Activated CD4-positive, alpha-beta memory T cell treated with anti-CD3 and anti-CD28 coated beads, Interleukin-2, amount 10 ng/mL, durations not matched to agents 7 days and 5 days (primary cell): ENCODE results near the gene MAP1LC3B. TPM values are rescaled to one million over a fixed set of nuclear protein-coding genes. Genes with fewer than 3 reads are reported as not detected.

Source experiments
- CTCF ChIA-PET: fragments of 350-600 bp; sonication (Branson Sonifier 250); formaldehyde crosslinking; loops from one replicate; lab custom pipeline; 2021; ENCODE audit warnings: antibody characterized with exemption, inconsistent platforms; lab: Charles Lee
- POLR2A ChIA-PET: fragments of 350-600 bp; sonication (Branson Sonifier 250); formaldehyde crosslinking; loops from one replicate; lab custom pipeline; 2021; ENCODE audit warnings: antibody characterized with exemption; lab: Charles Lee
- DNase-seq: peaks from one replicate; pipeline ENCODE4 v3.0.0-alpha.2; 2020
- H3K27ac Mint-ChIP-seq: one replicate; pipeline ENCODE4 v1.8.0; 2021; ENCODE audit warnings: mild to moderate bottlenecking, mixed read lengths
- H3K27me3 Mint-ChIP-seq: one replicate; pipeline ENCODE4 v1.8.0; 2021; ENCODE audit warnings: mixed read lengths
- H3K36me3 Mint-ChIP-seq: one replicate; pipeline ENCODE4 v1.8.0; 2021; ENCODE audit warnings: low read depth, mixed read lengths
- H3K4me1 Mint-ChIP-seq: one replicate; pipeline ENCODE4 v1.8.0; 2021; ENCODE audit warnings: mixed read lengths
- H3K4me3 Mint-ChIP-seq: one replicate; pipeline ENCODE4 v1.8.0; 2021; ENCODE audit warnings: mild to moderate bottlenecking, mixed read lengths
- H3K9me3 Mint-ChIP-seq: one replicate; pipeline ENCODE4 v1.8.0; 2021; ENCODE audit warnings: mixed read lengths
- total RNA-seq, 2 experiments: library from RNA; stranded (reverse); gene quantifications; one replicate each; pipeline ENCODE4 v1.2.3, GENCODE V29; 2021

The MAP1LC3B gene
- total RNA-seq, 2 experiments from 2014 or later = 77.1 to 78.2 TPM

- ChIA-PET CTCF (no interaction called here), POLR2A (interaction anchor here (1.1 kb wide), 2 partner anchors 20 to 46 kb away, joined by 3 read pairs; partner anchors contain the start of gene FBXO31)
- no peak for DNase-seq
- no peaks in the 10 kb centered on the region for H3K27me3 Mint-ChIP-seq
- peaks cover 9% of the 10 kb centered on the region for H3K36me3 Mint-ChIP-seq
- H3K9me3 Mint-ChIP-seq = no peaks in the 10 kb centered on the region
- H3K4me1 Mint-ChIP-seq = peaks cover 25% of the 10 kb centered on the region
- peak overlapping the region; percentile 35 for H3K4me3 Mint-ChIP-seq
- peak overlapping the region; percentile 66 for H3K27ac Mint-ChIP-seq
Measured at GRCh38 chr16:87363771-87364455, 28.2 kb upstream of the MAP1LC3B start.

DNA sequence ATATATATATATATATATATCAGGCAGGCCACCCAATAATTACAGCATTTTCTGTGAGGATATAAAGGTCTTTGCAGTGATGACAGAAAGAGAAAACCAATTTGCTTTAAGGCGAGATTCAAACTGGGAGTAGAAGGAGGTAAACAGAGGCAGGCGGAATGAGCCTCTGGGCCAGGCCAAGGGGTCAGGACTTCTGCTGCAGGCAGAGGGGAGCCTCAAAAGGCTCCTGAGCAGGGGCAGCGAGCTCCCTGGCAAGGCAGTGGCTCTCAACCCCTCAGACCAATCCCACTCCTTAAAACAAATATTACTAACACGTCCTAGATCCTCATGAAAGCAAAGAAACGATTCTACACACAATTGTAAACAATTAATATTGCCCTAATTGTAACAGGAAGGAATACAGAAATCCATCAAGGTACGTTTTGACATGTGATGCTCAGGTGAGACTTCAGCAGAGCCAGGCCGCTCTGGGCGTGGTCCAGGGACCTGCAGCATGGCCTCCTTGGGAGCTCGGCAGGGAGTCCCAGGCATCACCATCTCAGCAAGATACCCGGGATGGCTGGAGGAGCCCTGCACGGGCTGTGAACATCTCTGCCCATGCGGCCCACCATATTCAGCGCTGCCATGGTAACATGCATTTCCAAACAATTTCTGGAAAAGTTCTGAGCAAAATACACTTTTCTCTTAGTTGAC, 27.0 kb upstream of the MAP1LC3B start:
- Mint-ChIP-seq H3K4me1 (peaks cover 28% of the 10 kb centered on the region), H3K27me3 (no peaks in the 10 kb centered on the region), H3K36me3 (peaks cover 8% of the 10 kb centered on the region), H3K27ac (no peak overlapping the region), H3K9me3 (no peaks in the 10 kb centered on the region), H3K4me3 (no peak overlapping the region)
- DNase-seq = no peak
- ChIA-PET POLR2A (no interaction called here), CTCF (no interaction called here)

- Mint-ChIP-seq H3K36me3 (peaks cover 8% of the 10 kb centered on the region), H3K27me3 (no peaks in the 10 kb centered on the region), H3K4me3 (no peak overlapping the region), H3K4me1 (peaks cover 25% of the 10 kb centered on the region), H3K27ac (no peak overlapping the region), H3K9me3 (no peaks in the 10 kb centered on the region)
- no peak for DNase-seq
- CTCF ChIA-PET = no interaction called here
- POLR2A ChIA-PET = no interaction called here
Measured at GRCh38 chr16:87366288-87366687, 25.8 kb upstream of the MAP1LC3B start.

DNA sequence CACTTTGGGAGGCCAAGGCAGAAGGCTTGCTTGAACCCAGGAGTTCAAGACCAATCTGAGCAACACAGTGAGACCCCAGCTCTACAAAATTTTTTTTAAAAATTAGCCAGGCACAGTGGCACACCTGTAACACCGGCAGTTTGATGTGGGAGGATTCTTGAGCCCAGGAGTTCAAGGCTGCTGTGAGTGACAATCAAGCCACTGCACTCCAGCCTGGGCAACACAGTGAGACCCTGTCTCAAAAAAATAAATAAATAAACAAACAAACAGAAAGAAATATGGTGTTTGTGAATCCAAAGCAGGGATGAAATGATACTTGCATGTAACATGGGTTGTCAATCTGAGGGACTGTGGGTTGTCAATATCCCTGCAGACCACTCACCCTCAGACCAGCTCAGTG, 25.2 kb upstream of the MAP1LC3B start:
- POLR2A ChIA-PET = no interaction called here
- peaks cover 8% of the 10 kb centered on the region for H3K36me3 Mint-ChIP-seq
- no peaks in the 10 kb centered on the region for H3K9me3 Mint-ChIP-seq
- no peak overlapping the region for H3K27ac Mint-ChIP-seq
- H3K4me1 Mint-ChIP-seq = peaks cover 29% of the 10 kb centered on the region
- DNase-seq = no peak
- H3K4me3 Mint-ChIP-seq = no peak overlapping the region
- CTCF ChIA-PET = interaction anchor here (0.6 to 0.9 kb wide), 2 partner anchors 88 to 329 kb away, joined by 3 read pairs; no protein-coding TSS in a partner anchor
- no peaks in the 10 kb centered on the region for H3K27me3 Mint-ChIP-seq

- DNase-seq = no peak
- peaks cover 31% of the 10 kb centered on the region for H3K4me1 Mint-ChIP-seq
- H3K9me3 Mint-ChIP-seq = no peaks in the 10 kb centered on the region
- H3K27me3 Mint-ChIP-seq = no peaks in the 10 kb centered on the region
- no peak overlapping the region for H3K27ac Mint-ChIP-seq
- ChIA-PET POLR2A (no interaction called here), CTCF (interaction anchor here (0.9 kb wide), 1 partner anchor 89 kb away, joined by 3 read pairs; no protein-coding TSS in a partner anchor)
- peaks cover 8% of the 10 kb centered on the region for H3K36me3 Mint-ChIP-seq
- no peak overlapping the region for H3K4me3 Mint-ChIP-seq
Measured at GRCh38 chr16:87367529-87367928, 24.6 kb upstream of the MAP1LC3B start.

GRCh38 chr16:87368029-87368770, 23.9 kb upstream of the MAP1LC3B start:
- peak overlapping the region; percentile 21 for H3K27ac Mint-ChIP-seq

GRCh38 chr16:87369117-87369765, 22.9 kb upstream of the MAP1LC3B start:
- no peaks in the 10 kb centered on the region for H3K27me3 Mint-ChIP-seq
- ChIA-PET CTCF (no interaction called here), POLR2A (no interaction called here)
- DNase-seq = no peak
- no peak overlapping the region for H3K4me3 Mint-ChIP-seq
- peaks cover 26% of the 10 kb centered on the region for H3K4me1 Mint-ChIP-seq
- H3K9me3 Mint-ChIP-seq = no peaks in the 10 kb centered on the region
- H3K27ac Mint-ChIP-seq = no peak overlapping the region
- peaks cover 3% of the 10 kb centered on the region for H3K36me3 Mint-ChIP-seq

More at GRCh38 chr16:87368029-87368770, 23.9 kb upstream of the MAP1LC3B start:
- H3K36me3 Mint-ChIP-seq = peaks cover 8% of the 10 kb centered on the region
- H3K27me3 Mint-ChIP-seq = no peaks in the 10 kb centered on the region
- peaks cover 31% of the 10 kb centered on the region for H3K4me1 Mint-ChIP-seq
- DNase-seq = no peak
- H3K4me3 Mint-ChIP-seq = no peak overlapping the region
- no peaks in the 10 kb centered on the region for H3K9me3 Mint-ChIP-seq
- ChIA-PET CTCF (no interaction called here), POLR2A (no interaction called here)

DNA sequence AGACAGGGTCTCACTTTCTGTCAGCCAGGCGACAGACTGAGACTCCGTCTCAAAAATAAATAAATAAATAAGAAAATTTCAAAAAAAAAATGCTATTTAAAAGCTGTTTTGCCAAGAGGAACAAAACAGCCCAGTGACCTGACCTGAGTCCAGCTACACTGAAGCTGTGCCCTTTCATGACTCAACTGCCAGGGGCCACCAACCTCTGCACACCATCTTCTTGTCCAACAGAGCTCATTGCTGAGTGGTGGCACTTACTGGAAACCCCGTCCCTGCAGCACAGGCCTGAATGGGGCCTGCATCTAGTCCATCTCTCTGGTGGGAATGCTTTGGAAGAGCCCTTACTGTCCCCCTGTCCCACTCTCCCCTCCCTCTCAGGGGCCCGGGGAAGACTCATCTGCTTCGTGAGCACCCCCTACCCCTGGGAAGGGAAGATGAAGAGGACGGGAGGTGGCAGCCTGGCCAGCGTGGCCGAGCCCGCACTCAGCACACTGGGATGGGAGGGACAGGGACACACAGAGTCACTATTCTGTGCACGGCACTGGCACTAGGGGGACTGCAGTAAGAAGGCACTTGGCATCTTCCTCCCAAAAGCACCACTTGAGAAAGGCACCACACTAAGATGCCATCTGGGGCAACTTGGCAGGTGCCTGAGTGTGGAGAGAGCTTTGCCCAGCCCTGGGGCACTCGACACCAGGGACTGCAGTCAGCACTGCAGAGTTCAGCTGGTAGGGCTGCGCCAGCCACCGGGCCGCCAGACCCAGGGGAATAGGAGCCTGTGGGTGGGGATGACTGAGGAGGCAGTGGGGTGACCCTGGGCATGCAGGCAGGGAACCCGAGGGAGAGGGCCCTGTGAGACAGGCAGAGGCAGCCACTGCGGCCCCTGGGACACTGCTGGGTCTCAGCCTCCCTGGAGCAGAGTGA, 22.1 kb upstream of the MAP1LC3B start:
- Mint-ChIP-seq H3K9me3 (no peaks in the 10 kb centered on the region), H3K36me3 (peaks cover 3% of the 10 kb centered on the region), H3K27ac (no peak overlapping the region), H3K27me3 (no peaks in the 10 kb centered on the region), H3K4me1 (peaks cover 18% of the 10 kb centered on the region), H3K4me3 (no peak overlapping the region)
- no peak for DNase-seq
- CTCF ChIA-PET = interaction anchor here (0.6 kb wide), 1 partner anchor 23 kb away, joined by 3 read pairs; no protein-coding TSS in a partner anchor
- POLR2A ChIA-PET = no interaction called here

GRCh38 chr16:87371261-87371866, 20.8 kb upstream of the MAP1LC3B start:
- H3K4me3 Mint-ChIP-seq = no peak overlapping the region
- POLR2A ChIA-PET = no interaction called here

DNA sequence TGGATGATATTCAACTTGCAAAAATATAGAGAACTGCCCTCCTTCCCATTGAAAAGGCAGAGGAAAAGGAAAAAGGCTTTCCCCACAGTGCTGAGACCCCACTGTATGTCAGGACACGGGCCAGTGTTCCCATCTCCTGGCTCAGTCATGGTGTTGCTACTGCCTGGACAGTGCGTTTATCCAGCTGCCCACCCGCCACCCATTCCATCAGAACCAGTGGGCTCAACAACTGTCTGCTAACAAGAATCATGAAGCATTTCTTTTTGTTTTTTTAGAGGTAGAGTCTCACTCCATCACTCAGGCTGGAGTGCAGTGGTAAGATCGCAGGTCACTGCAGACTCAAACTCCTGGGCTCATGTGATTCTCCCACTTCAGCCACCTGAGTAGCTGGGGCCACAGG, 19.8 kb upstream of the MAP1LC3B start:
- Mint-ChIP-seq H3K9me3 (no peaks in the 10 kb centered on the region), H3K4me1 (peaks cover 24% of the 10 kb centered on the region), H3K27me3 (no peaks in the 10 kb centered on the region), H3K4me3 (no peak overlapping the region), H3K27ac (no peak overlapping the region), H3K36me3 (peaks cover 3% of the 10 kb centered on the region)
- CTCF ChIA-PET = no interaction called here
- POLR2A ChIA-PET = no interaction called here
- no peak for DNase-seq

More at GRCh38 chr16:87371261-87371866, 20.8 kb upstream of the MAP1LC3B start:
- H3K27me3 Mint-ChIP-seq = no peaks in the 10 kb centered on the region
- H3K27ac Mint-ChIP-seq = no peak overlapping the region
- CTCF ChIA-PET = no interaction called here
- peaks cover 19% of the 10 kb centered on the region for H3K4me1 Mint-ChIP-seq
- H3K9me3 Mint-ChIP-seq = no peaks in the 10 kb centered on the region
- DNase-seq = no peak
- peaks cover 3% of the 10 kb centered on the region for H3K36me3 Mint-ChIP-seq

DNA sequence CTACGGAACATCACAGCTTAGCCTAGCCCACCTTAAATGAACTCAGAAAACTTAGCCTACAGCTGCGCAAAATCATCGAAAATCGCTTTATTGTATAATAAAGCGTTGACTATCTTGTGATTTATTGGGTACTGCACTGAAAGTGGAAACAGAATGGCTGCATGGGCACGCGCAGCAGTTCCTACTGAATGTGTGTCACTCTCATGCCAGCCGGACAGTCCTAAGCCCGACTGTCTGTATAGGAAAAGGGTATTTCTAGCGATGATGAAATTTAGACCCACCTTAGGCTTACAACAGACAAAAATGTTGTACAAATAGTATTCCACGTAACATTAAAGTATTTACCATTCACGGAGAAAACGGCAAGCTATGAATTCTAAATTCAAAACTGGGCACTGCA, 17.8 kb upstream of the MAP1LC3B start:
- peaks cover 22% of the 10 kb centered on the region for H3K4me1 Mint-ChIP-seq
- H3K36me3 Mint-ChIP-seq = peaks cover 8% of the 10 kb centered on the region
- DNase-seq = no peak
- no peaks in the 10 kb centered on the region for H3K27me3 Mint-ChIP-seq
- H3K9me3 Mint-ChIP-seq = no peaks in the 10 kb centered on the region
- POLR2A ChIA-PET = interaction anchor here (2.2 kb wide), 1 partner anchor 9 kb away, joined by 8 read pairs; the partner anchor contains the start of gene FBXO31
- CTCF ChIA-PET = no interaction called here
- H3K27ac Mint-ChIP-seq = no peak overlapping the region
- H3K4me3 Mint-ChIP-seq = no peak overlapping the region
